Activated naive CD4-positive, alpha-beta T cell treated with anti-CD3 and anti-CD28 coated beads, Interleukin-2, amount 50 U/mL, for 72 hours (primary cell): ENCODE data around the gene EXTL1. TPM values are rescaled to one million over a fixed set of nuclear protein-coding genes. Genes with fewer than 3 reads are reported as not detected.

ENCODE experiments used
- ATAC-seq, 2 donors: fragments of 150-1000 bp; cut with Tn5 transposase; 2 replicates each; pipeline ENCODE4 v1.10.0; 2021; ENCODE audit warnings: mild to moderate bottlenecking in 2 of 2, moderate library complexity in 2 of 2
- DNase-seq, 2 donors: peaks; one replicate each; pipeline ENCODE4 v3.0.0; 2021 to 2022; ENCODE audit warnings: low spot score in 2 of 2
- H3K27ac Mint-ChIP-seq, 2 donors: one replicate each; pipeline ENCODE4 v1.8.0; 2022; ENCODE audit warnings: mild to moderate bottlenecking in 2 of 2, mixed read lengths in 2 of 2
- H3K36me3 Mint-ChIP-seq, 2 donors: one replicate each; pipeline ENCODE4 v1.8.0; 2022; ENCODE audit warnings: mixed read lengths in 2 of 2
- H3K9me3 Mint-ChIP-seq, 2 donors: one replicate each; pipeline ENCODE4 v1.8.0; 2022; ENCODE audit warnings: mixed read lengths in 2 of 2
- total RNA-seq, 2 donors: library from RNA; stranded (reverse); gene quantifications; one replicate each; pipeline ENCODE4 v1.2.3, GENCODE V29; 2022

EXTL1 gene
- total RNA-seq, 2 donors from 2014 or later: not detected

GRCh38 chr1:26016258-26016952, 5.2 kb upstream of the EXTL1 start:
- ATAC-seq (no peak), DNase-seq (no peak)
- H3K9me3 Mint-ChIP-seq: no peaks in the 10 kb centered on the region

DNA sequence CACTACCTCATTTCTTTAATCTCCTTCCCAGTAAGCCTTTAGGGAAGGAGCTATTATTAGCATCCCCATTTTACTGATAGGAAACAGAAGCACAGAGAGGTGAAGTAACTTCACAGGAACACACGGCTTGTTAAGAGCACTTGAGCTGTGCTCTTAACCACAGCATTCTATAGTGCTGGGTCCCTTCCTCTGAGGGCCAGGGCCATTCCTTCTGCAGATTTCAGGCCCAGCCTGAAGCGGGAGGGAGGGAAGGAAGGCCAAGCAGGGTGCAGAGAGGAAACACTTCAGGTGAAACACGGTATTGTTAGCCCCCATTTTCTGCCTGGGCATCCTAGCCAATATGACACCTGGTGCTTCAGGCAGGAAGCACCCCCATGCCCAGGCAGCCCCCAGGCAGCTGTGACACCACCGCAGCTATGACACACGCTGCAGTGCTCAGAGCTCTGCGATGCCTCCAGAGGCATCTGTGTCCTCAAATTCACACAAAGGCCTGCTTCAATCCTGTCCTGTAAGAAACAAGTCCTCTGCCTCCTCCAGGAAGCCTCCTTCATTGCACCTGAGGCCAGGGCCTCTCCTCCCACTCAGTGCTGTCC, 4.5 kb upstream of the EXTL1 start:
- ATAC-seq (no peak), DNase-seq (no peak)
- H3K9me3 Mint-ChIP-seq: no peaks in the 10 kb centered on the region
- H3K27ac Mint-ChIP-seq: peak overlapping the region in 1 of 2 donors; percentile 73
- no peaks in the 10 kb centered on the region for H3K36me3 Mint-ChIP-seq

More at GRCh38 chr1:26016258-26016952, 5.2 kb upstream of the EXTL1 start:
- Mint-ChIP-seq H3K27ac (no peak overlapping the region), H3K36me3 (no peaks in the 10 kb centered on the region)

DNA sequence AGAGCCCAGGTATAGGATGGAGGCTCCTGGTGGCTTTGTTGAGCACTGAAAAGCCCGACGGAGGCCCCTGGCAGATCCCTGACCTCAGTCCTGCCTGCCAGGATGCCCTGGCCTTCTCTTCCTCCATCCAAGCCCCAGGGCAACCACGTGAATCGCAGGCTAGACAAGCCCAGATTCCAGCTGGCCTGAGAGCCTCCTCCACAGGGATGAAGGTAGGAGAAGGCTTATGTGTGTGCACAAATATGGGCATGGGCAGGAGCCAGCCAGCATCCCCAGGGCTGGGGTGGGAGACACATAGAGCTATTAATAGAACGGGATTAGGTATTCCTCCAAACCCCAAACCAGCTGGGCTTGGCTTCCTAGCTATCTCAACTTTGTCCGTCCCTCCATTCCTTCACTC, 4.0 kb upstream of the EXTL1 start:
- ATAC-seq (no peak), DNase-seq (no peak)
- no peaks in the 10 kb centered on the region for H3K9me3 Mint-ChIP-seq
- H3K36me3 Mint-ChIP-seq: no peaks in the 10 kb centered on the region
- peak overlapping the region in 1 of 2 donors; percentile 73 for H3K27ac Mint-ChIP-seq

DNA sequence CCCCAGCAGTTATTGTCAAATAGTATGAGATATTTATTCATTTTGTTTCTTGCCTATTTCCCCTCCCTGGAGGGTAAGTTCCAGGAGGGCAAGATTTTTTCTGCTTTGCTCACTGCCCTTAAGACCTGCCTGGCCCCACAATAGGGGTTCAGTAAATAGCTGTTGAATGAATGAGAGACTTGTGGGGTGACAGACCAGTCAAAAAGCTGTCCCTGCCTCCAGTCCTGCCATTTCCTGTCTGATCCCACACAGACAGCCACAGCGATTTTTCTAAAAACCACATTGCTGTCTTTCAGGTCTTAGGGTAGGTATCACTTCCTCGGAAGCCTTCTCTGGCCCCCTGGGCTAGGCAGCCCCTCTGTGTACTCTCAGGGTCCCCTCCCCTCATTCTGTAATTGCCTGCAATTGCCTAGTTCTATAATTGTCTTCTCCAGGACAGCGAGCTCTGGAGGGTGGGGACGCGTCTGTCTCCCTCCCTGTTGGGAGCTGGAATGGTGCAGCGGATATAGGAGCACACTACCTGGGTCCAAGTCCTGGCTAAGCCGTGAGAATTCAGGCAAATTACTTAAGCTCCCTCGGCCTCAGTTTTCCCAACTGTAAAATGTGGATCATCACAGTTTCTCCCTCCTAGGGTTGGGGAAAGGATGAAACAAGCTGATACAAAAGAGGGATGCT, 1.8 kb upstream of the EXTL1 start:
- H3K9me3 Mint-ChIP-seq: no peaks in the 10 kb centered on the region
- peak overlapping the region in 1 of 2 donors; percentile 56 for H3K27ac Mint-ChIP-seq
- DNase-seq (no peak), ATAC-seq (no peak)
- H3K36me3 Mint-ChIP-seq: no peaks in the 10 kb centered on the region

DNA sequence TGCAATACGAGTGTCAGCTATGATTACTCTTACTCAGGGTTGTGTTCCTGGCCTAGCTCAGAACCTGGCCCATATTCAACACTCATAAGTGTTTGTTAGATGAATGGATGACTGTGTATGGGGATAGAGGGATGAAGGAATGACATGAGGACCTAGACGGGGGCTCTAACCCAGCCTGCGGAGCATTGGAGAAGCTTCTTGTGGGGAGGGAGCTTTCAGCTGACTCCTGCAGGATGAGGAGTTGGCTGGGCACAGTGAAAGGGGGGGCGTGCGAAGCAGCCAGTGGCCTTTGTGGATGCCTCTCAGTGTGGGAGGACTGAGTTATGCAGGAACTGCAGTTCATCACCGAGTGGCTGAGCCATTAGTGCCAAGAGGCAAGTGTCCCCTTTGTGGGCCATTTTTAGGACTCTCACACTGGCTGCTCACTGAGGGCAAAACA, 1.2 kb upstream of the EXTL1 start:
- Mint-ChIP-seq H3K9me3 (no peaks in the 10 kb centered on the region), H3K36me3 (no peaks in the 10 kb centered on the region)
- no peak for ATAC-seq

DNA sequence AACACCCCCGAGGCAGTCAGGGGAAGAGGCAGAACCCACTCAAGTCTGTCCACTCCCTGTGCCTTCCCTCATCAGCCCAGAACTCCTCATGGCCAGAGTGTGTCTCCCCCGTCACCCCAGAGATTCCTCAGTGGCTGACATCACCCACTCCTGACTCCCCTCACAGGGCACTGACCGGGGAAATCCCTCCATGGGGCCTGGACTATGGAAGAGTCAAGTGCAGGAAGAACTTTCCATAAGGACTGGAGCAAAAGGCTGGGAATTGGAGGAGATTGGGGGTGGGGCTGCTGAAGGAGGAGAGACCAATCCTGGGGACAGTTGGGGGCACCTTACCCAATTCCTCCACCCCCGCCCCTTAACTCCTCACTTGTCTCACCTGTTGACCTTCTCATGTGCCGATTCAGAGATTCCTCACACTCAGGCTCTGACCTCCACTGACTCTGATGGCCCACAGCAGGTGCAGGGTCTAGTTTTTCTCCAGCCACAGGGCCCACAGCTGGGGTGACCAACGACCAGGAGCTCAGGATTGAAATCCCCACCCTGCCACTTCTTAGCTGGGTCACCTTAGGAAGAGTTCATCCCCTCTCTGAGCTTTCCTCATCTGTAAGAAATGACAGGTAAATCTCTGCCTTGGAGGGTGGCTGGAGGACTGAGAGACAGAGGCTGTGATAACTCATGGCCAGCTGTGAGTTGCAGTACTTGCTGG, 481 bp upstream of the EXTL1 start:
- no peaks in the 10 kb centered on the region for H3K36me3 Mint-ChIP-seq
- H3K9me3 Mint-ChIP-seq: no peaks in the 10 kb centered on the region
- no peak for ATAC-seq

More for the DNA sequence above, 1.2 kb upstream of the EXTL1 start:
- peak overlapping the region in 1 of 2 donors; percentile 56 for H3K27ac Mint-ChIP-seq
- DNase-seq: no peak

DNA sequence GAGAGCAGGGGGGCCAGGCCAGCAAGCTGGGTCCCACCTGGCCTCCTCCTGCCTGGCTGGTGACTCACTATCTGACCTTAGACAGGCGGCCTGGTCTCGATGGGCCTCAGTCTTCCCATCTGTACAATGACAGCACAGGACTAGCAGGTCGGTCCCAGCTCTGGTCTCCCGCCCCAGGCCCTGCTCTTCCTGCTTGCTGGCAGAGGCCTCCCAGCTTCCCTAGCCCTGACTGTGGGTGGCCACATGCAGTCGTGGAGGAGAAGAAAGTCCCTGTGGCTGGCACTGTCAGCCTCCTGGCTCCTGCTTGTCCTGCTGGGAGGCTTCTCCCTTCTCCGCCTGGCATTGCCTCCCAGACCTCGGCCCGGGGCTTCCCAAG, 817 bp downstream of the EXTL1 start:
- no peak for DNase-seq
- H3K9me3 Mint-ChIP-seq: no peaks in the 10 kb centered on the region
- ATAC-seq: no peak
- H3K36me3 Mint-ChIP-seq: no peaks in the 10 kb centered on the region
- H3K27ac Mint-ChIP-seq: no peak overlapping the region

More for the DNA sequence above, 481 bp upstream of the EXTL1 start:
- no peak for DNase-seq
- H3K27ac Mint-ChIP-seq: peak overlapping the region in 1 of 2 donors; percentile 32

GRCh38 chr1:26023009-26023408, 1.4 kb downstream of the EXTL1 start:
- Mint-ChIP-seq H3K27ac (no peak overlapping the region), H3K36me3 (no peaks in the 10 kb centered on the region), H3K9me3 (no peaks in the 10 kb centered on the region)
- no peak for DNase-seq
- ATAC-seq: no peak

- Mint-ChIP-seq H3K36me3 (no peaks in the 10 kb centered on the region), H3K27ac (no peak overlapping the region), H3K9me3 (no peaks in the 10 kb centered on the region)
- ATAC-seq (no peak), DNase-seq (no peak)
Measured at GRCh38 chr1:26023826-26024225, 2.3 kb downstream of the EXTL1 start.

DNA sequence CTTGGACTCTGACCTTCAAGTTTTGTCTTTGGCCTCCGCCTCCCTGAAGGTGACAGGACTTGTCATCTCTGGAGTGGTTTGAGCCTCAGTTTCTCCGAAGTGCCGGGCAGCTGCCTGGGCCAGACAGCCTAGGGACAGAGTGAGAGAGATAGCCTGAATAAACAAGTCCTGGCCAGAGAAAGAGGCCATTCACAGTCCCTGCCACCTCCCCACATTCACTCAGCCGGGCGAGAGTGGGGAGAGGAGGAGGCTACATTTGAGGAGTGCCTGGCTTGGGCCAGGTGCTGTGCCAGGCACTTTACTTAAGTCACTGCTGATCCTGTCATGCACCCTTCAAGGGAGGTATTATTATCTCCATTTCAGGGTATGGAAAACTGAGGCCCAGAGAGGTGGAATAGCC, 3.5 kb downstream of the EXTL1 start:
- ATAC-seq: no peak
- no peak for DNase-seq

GRCh38 chr1:26025517-26025916, 3.9 kb downstream of the EXTL1 start:
- DNase-seq: no peak
- Mint-ChIP-seq H3K9me3 (no peaks in the 10 kb centered on the region), H3K27ac (no peak overlapping the region), H3K36me3 (no peaks in the 10 kb centered on the region)
- ATAC-seq: no peak

More for the DNA sequence above, 3.5 kb downstream of the EXTL1 start:
- Mint-ChIP-seq H3K36me3 (no peaks in the 10 kb centered on the region), H3K27ac (no peak overlapping the region), H3K9me3 (no peaks in the 10 kb centered on the region)

DNA sequence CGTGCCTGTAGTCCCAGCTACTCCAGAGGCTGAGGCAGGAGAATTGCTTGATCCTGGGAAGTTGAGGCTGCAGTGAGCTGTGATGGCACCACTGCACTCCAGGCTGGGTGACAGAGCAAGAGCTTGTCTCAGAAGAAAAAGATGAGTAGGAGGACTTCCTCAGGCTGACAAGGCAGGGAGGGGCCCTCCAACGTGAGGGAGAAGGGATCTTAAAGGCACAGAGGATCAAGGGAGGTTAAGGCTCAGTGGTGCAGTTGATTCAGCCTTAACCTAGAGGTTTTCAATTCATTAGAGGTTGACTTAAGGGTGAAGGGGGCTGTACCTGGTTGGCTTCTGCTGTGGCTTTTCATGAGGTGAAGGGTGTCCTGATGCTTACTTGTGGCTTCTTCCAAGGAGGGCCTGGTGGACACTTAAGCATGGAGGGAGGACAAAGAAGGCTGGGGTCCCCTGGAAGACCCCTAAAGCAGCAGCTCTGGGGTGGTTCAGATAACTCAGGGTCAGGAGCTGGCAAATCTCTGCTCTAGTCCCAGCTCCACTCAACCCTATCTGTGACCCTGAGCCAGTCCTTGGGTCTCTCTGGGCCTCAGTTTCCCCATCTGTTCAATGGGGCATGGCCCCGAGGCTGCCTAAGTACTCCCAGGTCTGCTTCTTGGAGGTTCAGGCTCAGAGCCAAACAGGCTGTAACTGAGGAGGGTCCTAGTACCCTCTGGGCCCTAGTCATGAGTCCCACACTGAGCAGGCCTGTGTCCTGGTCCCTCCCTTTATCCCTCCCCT, 6.3 kb downstream of the EXTL1 start:
- ATAC-seq: peak in 1 of 2 donors; percentile 54
- no peak for DNase-seq

GRCh38 chr1:26028490-26028980, 7.0 kb downstream of the EXTL1 start:
- no peaks in the 10 kb centered on the region for H3K36me3 Mint-ChIP-seq
- ATAC-seq: no peak
- H3K27ac Mint-ChIP-seq: no peak overlapping the region
- no peaks in the 10 kb centered on the region for H3K9me3 Mint-ChIP-seq
- no peak for DNase-seq

More for the DNA sequence above, 6.3 kb downstream of the EXTL1 start:
- no peak overlapping the region for H3K27ac Mint-ChIP-seq
- H3K36me3 Mint-ChIP-seq: no peaks in the 10 kb centered on the region
- no peaks in the 10 kb centered on the region for H3K9me3 Mint-ChIP-seq

- ATAC-seq (no peak), DNase-seq (no peak)
- Mint-ChIP-seq H3K9me3 (no peaks in the 10 kb centered on the region), H3K36me3 (no peaks in the 10 kb centered on the region), H3K27ac (no peak overlapping the region)
Measured at GRCh38 chr1:26029054-26029863, 7.7 kb downstream of the EXTL1 start.

GRCh38 chr1:26029864-26030481, 8.4 kb downstream of the EXTL1 start:
- H3K27ac Mint-ChIP-seq: no peak overlapping the region
- ATAC-seq: no peak
- DNase-seq: no peak
- no peaks in the 10 kb centered on the region for H3K36me3 Mint-ChIP-seq
- no peaks in the 10 kb centered on the region for H3K9me3 Mint-ChIP-seq
